Smooth muscle cell (in vitro differentiated cells): ENCODE measurements around the gene LENG1. TPM values are rescaled to one million over a fixed set of nuclear protein-coding genes. Genes with fewer than 3 reads are reported as not detected.
"Not testable (repeated sequence)": the region's sequence is repeated elsewhere in the genome, so short reads cannot be mapped to it uniquely, and the experiment has no call there.

Source experiments
- DNase-seq: peaks from one replicate; lab custom pipeline; 2025; ENCODE audit not compliant: unreplicated experiment; lab: John Stamatoyannopoulos, UW
- H2AFZ ChIP-seq: fragments of 200-600 bp; sonication (generic); 2 replicates; pipeline ENCODE4 v1.6.0; 2016; ENCODE audit warnings: antibody characterized with exemption, low read depth, mild to moderate bottlenecking
- H3F3A ChIP-seq: fragments of 200-600 bp; sonication (generic); 2 replicates; pipeline ENCODE4 v1.6.0; 2017; ENCODE audit warnings: antibody characterized with exemption, low read depth
- H3K27ac ChIP-seq: fragments of 200-600 bp; sonication (generic); 2 replicates; pipeline ENCODE4 v1.5.1; 2016; ENCODE audit warnings: low read depth, mild to moderate bottlenecking
- H3K27me3 ChIP-seq: fragments of 200-600 bp; sonication (generic); 2 replicates; pipeline ENCODE4 v1.6.1; 2016; ENCODE audit warnings: low read depth, mild to moderate bottlenecking
- H3K36me3 ChIP-seq: fragments of 200-600 bp; sonication (generic); 2 replicates; pipeline ENCODE4 v1.5.1; 2016; ENCODE audit warnings: low read depth
- H3K4me1 ChIP-seq: fragments of 200-600 bp; sonication (generic); 2 replicates; pipeline ENCODE4 v1.5.1; 2016; ENCODE audit warnings: low read depth
- H3K4me2 ChIP-seq: fragments of 200-600 bp; sonication (generic); 2 replicates; pipeline ENCODE4 v1.6.0; 2016; ENCODE audit warnings: mild to moderate bottlenecking
- H3K4me3 ChIP-seq: fragments of 200-600 bp; sonication (generic); 2 replicates; pipeline ENCODE4 v1.5.1; 2016; ENCODE audit warnings: mild to moderate bottlenecking
- H3K79me2 ChIP-seq: fragments of 200-600 bp; sonication (generic); 2 replicates; pipeline ENCODE4 v1.6.0; 2016; ENCODE audit warnings: low read depth, mild to moderate bottlenecking
- H3K9ac ChIP-seq: fragments of 200-600 bp; sonication (generic); 2 replicates; pipeline ENCODE4 v1.6.0; 2016; ENCODE audit warnings: low read depth
- H3K9me3 ChIP-seq: fragments of 200-600 bp; sonication (generic); replicated peaks from 2 replicates; pipeline ENCODE4 v1.5.1; 2016; ENCODE audit warnings: low read depth
- H4K20me1 ChIP-seq: fragments of 200-600 bp; sonication (generic); 2 replicates; pipeline ENCODE4 v1.6.0; 2016; ENCODE audit warnings: low read depth
- WGBS: methylation state at CpG from one replicate; pipeline ENCODE4 v1.1.7; 2016; ENCODE audit warnings: low lambda C conversion rate; 5-methylcytosine and 5-hydroxymethylcytosine counted together
- polyA plus RNA-seq: library from polyadenylated mRNA; unstranded; fragments of >200 nt; fragmentation: Nextera tagmentation; extraction: Ambion mirVana; gene quantifications from 2 replicates; pipeline ENCODE4 v1.2.1, GENCODE V29; 2016
- total RNA-seq: library from RNA; depleted of rRNA; stranded (reverse); fragments of >200 nt; gene quantifications from 2 replicates; pipeline ENCODE4 v1.2.3, GENCODE V29; 2014
- TF ChIP-seq, protein P1 (sequence below): fragments of 200-600 bp; sonication (generic); IDR thresholded peaks from 2 replicates; pipeline ENCODE4 v1.5.1; 2017; ENCODE audit warnings: borderline replicate concordance, mild to moderate bottlenecking, antibody characterized with exemption; ENCODE audit not compliant: insufficient read depth, poor library complexity, severe bottlenecking

The LENG1 gene
- total and polyA plus RNA-seq, 2 experiments from 2014 or later, result 10.9 to 14.1 TPM

DNA sequence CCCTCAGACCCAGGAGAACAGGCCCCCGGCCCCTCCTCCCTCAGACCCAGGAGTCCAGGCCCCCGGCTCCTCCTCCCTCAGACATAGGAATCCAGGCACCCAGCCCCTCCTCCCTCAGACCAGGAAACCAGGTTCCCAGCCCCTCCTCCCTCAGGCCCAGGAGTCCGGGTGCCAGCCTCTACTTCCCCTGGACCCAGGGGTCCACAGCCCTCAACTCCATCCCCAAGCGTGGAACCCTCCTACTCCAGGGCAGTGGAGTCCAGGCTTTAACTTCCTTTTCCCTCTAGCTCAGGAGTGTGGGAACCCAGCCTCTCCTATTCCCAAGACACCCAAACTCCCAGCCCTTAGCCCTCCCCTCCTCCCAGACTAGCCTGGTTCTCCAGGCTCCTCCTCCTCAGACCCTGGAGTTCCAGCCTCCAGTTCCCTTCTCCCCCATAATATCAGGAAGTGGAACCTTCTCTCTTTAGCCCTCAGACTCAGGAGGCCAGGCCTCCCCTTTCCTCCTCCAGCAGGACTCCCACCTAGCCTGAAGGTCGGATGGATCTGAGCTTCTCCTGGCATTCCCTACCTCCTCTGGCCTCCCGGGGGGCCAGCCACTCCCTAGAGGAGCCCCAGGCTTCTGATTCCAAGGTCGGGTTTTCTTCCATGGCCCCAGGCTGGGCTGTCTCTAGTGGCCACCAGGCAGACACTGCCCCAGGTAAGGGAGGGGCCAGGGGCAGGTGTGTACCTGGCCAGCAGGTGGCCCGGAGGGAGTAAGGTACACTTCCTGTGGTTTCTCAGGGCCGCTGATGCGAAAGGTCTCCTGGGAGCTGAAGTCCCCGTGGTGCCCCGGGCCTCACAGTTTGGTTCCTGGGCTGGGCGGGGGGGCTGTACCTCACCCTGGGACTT lies 13.2 kb upstream of the LENG1 start, which contains the start of gene TMC4:
TMC4 (minus strand) TSS at position 690 of the 888 bp plus-strand sequence; CDS start at position 647, 43 bp downstream.
- no peak for DNase-seq
- Histone ChIP-seq H3K9ac (no peak within 1 kb of the TSS), H3K9me3 (no peaks in the 10 kb centered on the region), H3F3A (no peaks in the 10 kb centered on the region), H3K27ac (no peak within 1 kb of the TSS), H3K4me1 (no peaks in the 10 kb centered on the region), H3K4me3 (peak within 1 kb of the TSS; percentile 55), H3K79me2 (no peaks in the 10 kb centered on the region), H3K36me3 (no peaks in the 10 kb centered on the region), H3K4me2 (peak within 1 kb of the TSS; percentile 76), H2AFZ (no peak within 1 kb of the TSS), H4K20me1 (no peaks in the 10 kb centered on the region), H3K27me3 (no peaks in the 10 kb centered on the region)
- TF ChIP-seq, protein P1, sequence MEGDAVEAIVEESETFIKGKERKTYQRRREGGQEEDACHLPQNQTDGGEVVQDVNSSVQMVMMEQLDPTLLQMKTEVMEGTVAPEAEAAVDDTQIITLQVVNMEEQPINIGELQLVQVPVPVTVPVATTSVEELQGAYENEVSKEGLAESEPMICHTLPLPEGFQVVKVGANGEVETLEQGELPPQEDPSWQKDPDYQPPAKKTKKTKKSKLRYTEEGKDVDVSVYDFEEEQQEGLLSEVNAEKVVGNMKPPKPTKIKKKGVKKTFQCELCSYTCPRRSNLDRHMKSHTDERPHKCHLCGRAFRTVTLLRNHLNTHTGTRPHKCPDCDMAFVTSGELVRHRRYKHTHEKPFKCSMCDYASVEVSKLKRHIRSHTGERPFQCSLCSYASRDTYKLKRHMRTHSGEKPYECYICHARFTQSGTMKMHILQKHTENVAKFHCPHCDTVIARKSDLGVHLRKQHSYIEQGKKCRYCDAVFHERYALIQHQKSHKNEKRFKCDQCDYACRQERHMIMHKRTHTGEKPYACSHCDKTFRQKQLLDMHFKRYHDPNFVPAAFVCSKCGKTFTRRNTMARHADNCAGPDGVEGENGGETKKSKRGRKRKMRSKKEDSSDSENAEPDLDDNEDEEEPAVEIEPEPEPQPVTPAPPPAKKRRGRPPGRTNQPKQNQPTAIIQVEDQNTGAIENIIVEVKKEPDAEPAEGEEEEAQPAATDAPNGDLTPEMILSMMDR, result peak; percentile 25
- 19% methylated on average over 11 of the region's 13 CpGs for WGBS

DNA sequence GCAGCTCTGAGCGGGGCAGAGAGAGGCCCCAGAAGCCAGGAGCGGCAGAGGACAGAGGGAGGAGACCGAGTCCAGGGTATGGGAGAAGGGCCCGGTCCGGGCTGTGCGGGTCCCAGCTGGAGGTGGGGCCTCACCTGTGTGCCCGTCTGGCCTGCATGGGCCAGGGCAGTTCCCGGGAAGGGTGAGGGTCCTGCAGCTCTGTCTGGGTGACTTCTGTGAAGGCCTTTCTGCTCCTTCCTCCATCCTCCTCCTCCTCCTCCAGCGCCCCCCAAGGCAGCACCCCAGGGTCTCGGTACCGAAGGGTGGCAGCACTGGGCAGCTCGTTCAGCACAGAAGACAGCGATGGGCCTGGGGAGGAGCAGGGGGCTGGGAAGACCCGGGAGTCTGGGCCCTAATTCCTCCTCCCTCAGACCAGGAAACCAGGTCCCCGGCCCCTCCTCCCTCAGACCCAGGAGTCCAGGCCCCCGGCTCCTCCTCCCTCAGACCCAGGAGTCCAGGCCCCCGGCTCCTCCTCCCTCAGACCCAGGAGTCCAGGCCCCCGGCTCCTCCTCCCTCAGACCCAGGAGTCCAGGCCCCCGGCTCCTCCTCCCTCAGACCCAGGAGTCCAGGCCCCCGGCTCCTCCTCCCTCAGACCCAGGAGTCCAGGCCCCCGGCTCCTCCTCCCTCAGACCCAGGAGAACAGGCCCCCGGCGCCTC lies 12.4 kb upstream of the LENG1 start:
- H3K9ac ChIP-seq, H3K4me3 ChIP-seq, H3F3A ChIP-seq, H4K20me1 ChIP-seq, H2AFZ ChIP-seq, DNase-seq, H3K27ac ChIP-seq, H3K27me3 ChIP-seq, H3K9me3 ChIP-seq, H3K4me2 ChIP-seq, H3K36me3 ChIP-seq, H3K79me2 ChIP-seq, H3K4me1 ChIP-seq: not testable (repeated sequence)
- 92% methylated on average over 13 of the region's 23 CpGs for WGBS

DNA sequence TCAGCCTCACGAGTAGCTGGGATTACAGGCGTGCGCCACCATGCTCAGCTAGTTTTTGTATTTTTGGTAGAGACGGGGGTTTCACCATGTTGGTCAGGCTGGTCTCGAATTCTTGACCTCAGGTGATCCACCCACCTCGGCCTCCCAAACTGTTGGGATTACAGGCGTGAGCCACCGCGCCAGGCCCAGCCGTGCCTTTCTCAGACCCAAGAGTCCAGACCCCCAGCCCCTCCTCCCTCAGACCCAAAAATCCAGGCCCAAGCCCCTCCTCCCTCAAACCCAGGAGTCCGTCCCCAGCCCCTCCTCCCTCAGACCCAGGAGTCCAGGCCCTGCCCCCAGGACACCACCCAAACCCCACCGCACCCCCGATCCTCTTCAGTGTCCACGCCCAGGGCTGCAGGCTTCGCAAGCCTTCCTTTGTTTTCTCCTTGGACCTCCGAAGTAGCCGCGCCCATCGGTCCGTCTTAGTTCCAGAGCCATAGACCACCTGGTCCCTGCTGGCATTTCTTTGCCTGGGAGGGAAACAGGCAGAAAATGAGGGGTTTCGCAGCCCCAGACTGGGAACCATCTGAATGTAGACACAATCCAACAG lies 9.7 kb upstream of the LENG1 start:
- no peaks in the 10 kb centered on the region for H3K36me3 ChIP-seq
- no peak overlapping the region for H3K4me3 ChIP-seq
- WGBS, result 94% methylated on average over 17 of the region's 21 CpGs
- no peaks in the 10 kb centered on the region for H3K79me2 ChIP-seq
- no peak overlapping the region for H2AFZ ChIP-seq
- no peak for DNase-seq
- H3F3A ChIP-seq, result no peaks in the 10 kb centered on the region
- no peaks in the 10 kb centered on the region for H3K9me3 ChIP-seq
- H3K27ac ChIP-seq, result no peak overlapping the region
- no peaks in the 10 kb centered on the region for H3K27me3 ChIP-seq
- H4K20me1 ChIP-seq, result no peaks in the 10 kb centered on the region
- TF ChIP-seq, protein P1, result no peak
- no peaks in the 10 kb centered on the region for H3K4me1 ChIP-seq
- H3K4me2 ChIP-seq, result no peak overlapping the region
- no peak overlapping the region for H3K9ac ChIP-seq
